Uterus (tissue), 2 donors: Measurements from ENCODE around the gene ZFHX2.

ENCODE experiments used
- CTCF ChIP-seq, 4 experiments: fragments of 200-600 bp in 2 of 4; fragments of 450-650 bp in 2 of 4; sonication (generic) in 2 of 4; IDR thresholded peaks; one replicate each; pipeline ENCODE4 v1.5.1; 2016 to 2019; ENCODE audit warnings: antibody characterized with exemption in 4 of 4, mild to moderate bottlenecking in 2 of 4, moderate library complexity in 1 of 4
- POLR2A ChIP-seq, 2 donors: fragments of 450-650 bp; IDR thresholded peaks; one replicate each; pipeline ENCODE4 v1.6.1; 2016; ENCODE audit warnings: antibody characterized with exemption in 2 of 2, mild to moderate bottlenecking in 1 of 2, moderate library complexity in 1 of 2

GRCh38 chr14:23559926-23560520 lies 8.5 kb upstream of the ZFHX2 start:
- TF ChIP-seq CTCF (IDR thresholded peaks at IDR 0.05), result no peak
- no peak for TF ChIP-seq POLR2A (IDR thresholded peaks at IDR 0.05)
